ENCODE measurements around the gene FAM83C.

GRCh38 chr20:35303382-35303734 is 11.1 kb upstream of the FAM83C start:
- TF ChIP-seq TAF1 (IDR thresholded peaks at IDR 0.05; ENCODE audit: borderline replicate concordance, low read depth, low read length) (no peak), POLR2AphosphoS5 (IDR thresholded peaks at IDR 0.05; ENCODE audit: low read depth, low read length) (no peak)

Data from GM12892 (cell line).